ENCODE measurements around the gene DNPEP.

DNA sequence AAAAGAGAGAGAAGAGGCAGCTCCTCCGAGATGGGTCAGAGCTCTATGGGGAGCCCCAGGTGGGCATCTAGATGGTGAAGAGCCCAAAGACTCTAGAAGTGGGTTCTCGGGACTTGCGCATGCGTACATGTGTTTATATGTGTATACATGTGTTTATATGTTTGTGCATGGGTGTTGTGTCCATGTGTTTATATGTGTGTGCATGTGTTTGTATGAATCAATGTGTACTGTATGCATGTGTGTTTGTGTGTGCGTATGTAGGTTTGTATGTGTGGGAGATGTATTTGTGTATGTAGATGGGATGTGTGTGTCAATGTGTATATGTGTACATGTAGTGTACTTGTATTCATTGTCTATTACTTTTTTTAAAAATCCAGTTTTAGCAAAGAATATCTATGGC lies 25.6 kb downstream of the DNPEP start:
- TF ChIP-seq, protein P1, sequence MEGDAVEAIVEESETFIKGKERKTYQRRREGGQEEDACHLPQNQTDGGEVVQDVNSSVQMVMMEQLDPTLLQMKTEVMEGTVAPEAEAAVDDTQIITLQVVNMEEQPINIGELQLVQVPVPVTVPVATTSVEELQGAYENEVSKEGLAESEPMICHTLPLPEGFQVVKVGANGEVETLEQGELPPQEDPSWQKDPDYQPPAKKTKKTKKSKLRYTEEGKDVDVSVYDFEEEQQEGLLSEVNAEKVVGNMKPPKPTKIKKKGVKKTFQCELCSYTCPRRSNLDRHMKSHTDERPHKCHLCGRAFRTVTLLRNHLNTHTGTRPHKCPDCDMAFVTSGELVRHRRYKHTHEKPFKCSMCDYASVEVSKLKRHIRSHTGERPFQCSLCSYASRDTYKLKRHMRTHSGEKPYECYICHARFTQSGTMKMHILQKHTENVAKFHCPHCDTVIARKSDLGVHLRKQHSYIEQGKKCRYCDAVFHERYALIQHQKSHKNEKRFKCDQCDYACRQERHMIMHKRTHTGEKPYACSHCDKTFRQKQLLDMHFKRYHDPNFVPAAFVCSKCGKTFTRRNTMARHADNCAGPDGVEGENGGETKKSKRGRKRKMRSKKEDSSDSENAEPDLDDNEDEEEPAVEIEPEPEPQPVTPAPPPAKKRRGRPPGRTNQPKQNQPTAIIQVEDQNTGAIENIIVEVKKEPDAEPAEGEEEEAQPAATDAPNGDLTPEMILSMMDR (IDR thresholded peaks at IDR 0.05), result no peak
- no peak for TF ChIP-seq POLR2A (IDR thresholded peaks at IDR 0.05)
